ENCODE results near the gene WDR82. TPM values are rescaled to one million over a fixed set of nuclear protein-coding genes. Genes with fewer than 3 reads are reported as not detected.

The WDR82 gene
- total and polyA plus RNA-seq, 2 of the 8 experiments (the other 6 are each of a cell fraction or from before 2014, with no cell fraction given), result 33.5 to 82.7 TPM

- Histone ChIP-seq H3K4me3 (ENCODE audit: extremely low read depth in 1 of 4, insufficient read depth in 2 of 4, low read depth in 3 of 4, low read length in 4 of 4) (no peak overlapping the region), H3K9ac (replicated peaks in 1 of 4; ENCODE audit: extremely low read depth in 1 of 4, low read depth in 3 of 4, low read length in 3 of 4) (no peak overlapping the region), H3K27ac (ENCODE audit: low read depth, low read length) (no peak overlapping the region), H3K9me3 (ENCODE audit: insufficient read depth in 2 of 2, low read depth in 1 of 2, low read length in 1 of 2) (no peaks in the 10 kb centered on the region), H2BK120ac (replicated peaks; ENCODE audit: low read depth, low read length) (no peak overlapping the region), H3K27me3 (replicated peaks in 1 of 4; ENCODE audit: control insufficient read depth in 3 of 4, extremely low read depth in 1 of 4, insufficient read depth in 3 of 4, low read length in 3 of 4) (no peaks in the 10 kb centered on the region), H2AFZ (ENCODE audit: low read length) (no peak overlapping the region), H3K23ac (ENCODE audit: insufficient read length) (no peak overlapping the region), H4K20me1 (replicated peaks in 1 of 2; ENCODE audit: control insufficient read depth in 1 of 2, insufficient read depth in 2 of 2, low read length in 2 of 2) (no peaks in the 10 kb centered on the region), H3K23me2 (ENCODE audit: low read depth, low read length) (no peaks in the 10 kb centered on the region), H3K36me3 (ENCODE audit: control insufficient read depth in 2 of 4, insufficient read depth in 4 of 4, low read length in 3 of 4) (peaks cover 4 to 18% (median 13%) of the 10 kb centered on the region in 4 experiments; a peak in 6 of 8 replicates), H3K79me1 (ENCODE audit: low read depth, low read length) (no peaks in the 10 kb centered on the region), H2BK20ac (ENCODE audit: low read length) (no peak overlapping the region), H3K4me2 (ENCODE audit: insufficient read depth in 1 of 2, low read depth in 2 of 2, low read length in 2 of 2) (no peak overlapping the region), H3K14ac (ENCODE audit: insufficient read length) (no peak overlapping the region), H3K56ac (replicated peaks; ENCODE audit: insufficient read length, low read depth, low read length) (no peak overlapping the region), H2BK12ac (ENCODE audit: low read depth, low read length) (no peak overlapping the region), H3K4me1 (replicated peaks in 1 of 4; ENCODE audit: control insufficient read depth in 3 of 4, insufficient read depth in 4 of 4, low read length in 3 of 4) (peaks cover 0 to 2% (median 0%) of the 10 kb centered on the region in 4 experiments; a peak in 2 of 7 replicates), H4K5ac (ENCODE audit: insufficient read length, low read depth, low read length) (no peak overlapping the region), H2BK15ac (ENCODE audit: low read length) (no peak overlapping the region), H4K8ac (ENCODE audit: extremely low read depth, insufficient read depth, low read length) (no peak overlapping the region), H3K79me2 (ENCODE audit: control insufficient read depth in 1 of 2, insufficient read depth in 2 of 2, low read length in 2 of 2) (no peaks in the 10 kb centered on the region), H2BK5ac (ENCODE audit: low read depth, low read length) (no peak overlapping the region), H3K18ac (ENCODE audit: extremely low read depth, low read length) (no peak overlapping the region), H4K91ac (replicated peaks; ENCODE audit: insufficient read length, low read length) (no peak overlapping the region), H3K4ac (replicated peaks; ENCODE audit: insufficient read length, low read depth, low read length) (no peak overlapping the region), H2AK5ac (ENCODE audit: low read depth, low read length) (no peak overlapping the region; the same call in 1 of the 2 replicates)
- ChIA-PET POLR2A (ENCODE audit: partially characterized antibody) (interaction anchor here (0.8 to 1.5 kb wide), 2 partner anchors 18 to 30 kb away, joined by 3 read pairs; no protein-coding TSS in a partner anchor), CTCF (ENCODE audit: partially characterized antibody) (interaction anchor here (0.7 to 20.4 kb wide), 14 partner anchors 17 to 292 kb away, joined by 3 to 336 read pairs (median 4); partner anchors contain the start of gene TWF2)
- WGBS, 2 experiments (ENCODE audit: extremely low coverage in 1 of 2, insufficient coverage in 1 of 2, insufficient read length in 1 of 2, insufficient replicate concordance in 2 of 2, low coverage in 1 of 2, low lambda C conversion rate in 2 of 2, missing lambda C conversion rate in 1 of 2), result 95% methylated on average over 6 of the region's 12 CpGs; no CpG with 5 or more reads in 1 of the 2 experiments
- DNase-seq (ENCODE audit: low read depth in 1 of 2, low spot score in 2 of 2) (no peak), FAIRE-seq (no peak)
- TF ChIP-seq RFX5 (IDR thresholded peaks at IDR 0.05; ENCODE audit: borderline replicate concordance, low read depth, low read length), result no peak
- TF ChIP-seq CTCF (IDR thresholded peaks at IDR 0.05; ENCODE audit: control extremely low read depth in 1 of 3, insufficient read depth in 1 of 3, low read depth in 1 of 3, low read length in 3 of 3), result no peak
- TF ChIP-seq CHD2 (IDR thresholded peaks at IDR 0.05; ENCODE audit: low read length), result no peak
- TF ChIP-seq CBX5 (IDR thresholded peaks at IDR 0.05; ENCODE audit: low read depth, low read length), result no peak
- TF ChIP-seq NANOG (IDR thresholded peaks at IDR 0.05; ENCODE audit: insufficient read depth, low read depth, low read length, poor library complexity, severe bottlenecking), result no peak
- no peak for TF ChIP-seq KDM5A (IDR thresholded peaks at IDR 0.05; ENCODE audit: low read length)
Observed at GRCh38 chr3:52218454-52218853, 60.0 kb downstream of the WDR82 start.
